GM19438 (cell line): Measurements from ENCODE around the gene SCYGR3.
"Not testable (repeated sequence)": the region's sequence is repeated elsewhere in the genome, so short reads cannot be mapped to it uniquely, and the experiment has no call there.

Experiments used
- ATAC-seq: cut with Tn5 transposase; IDR thresholded peaks from one replicate; pipeline ENCODE4 v1.9.1; 2021; ENCODE audit warnings: low read depth; ENCODE audit not compliant: unreplicated experiment

Gene SCYGR3

GRCh38 chr2:227614246-227614645 is 394 bp downstream of the SCYGR3 start:
- no peak for ATAC-seq

GRCh38 chr2:227613272-227613660 is 1.4 kb downstream of the SCYGR3 start:
- no peak for ATAC-seq

- no peak for ATAC-seq
These were observed 1.9 kb downstream of the SCYGR3 start for GRCh38 chr2:227612546-227613271.

GRCh38 chr2:227610123-227610522 is 4.5 kb downstream of the SCYGR3 start:
- no peak for ATAC-seq

GRCh38 chr2:227608561-227609338 is 5.9 kb downstream of the SCYGR3 start:
- ATAC-seq, result peak; percentile 69

- ATAC-seq, result no peak
These were observed 6.7 kb downstream of the SCYGR3 start for GRCh38 chr2:227607941-227608340.

GRCh38 chr2:227606476-227606875 is 8.2 kb downstream of the SCYGR3 start:
- ATAC-seq, result no peak

GRCh38 chr2:227602358-227602757 is 12.3 kb downstream of the SCYGR3 start:
- ATAC-seq, result no peak

- ATAC-seq, result not testable (repeated sequence)
These were observed 15.7 kb downstream of the SCYGR3 start, which contains the start of gene SCYGR2 for GRCh38 chr2:227598835-227599503. Gene SCYGR2, plus strand, starts transcription at chr2:227598893. Its CDS starts 0 bp downstream, at chr2:227598893.

GRCh38 chr2:227597998-227598397 is 16.6 kb downstream of the SCYGR3 start:
- ATAC-seq, result no peak

- no peak for ATAC-seq
These were observed 17.6 kb downstream of the SCYGR3 start for GRCh38 chr2:227597036-227597435.

- no peak for ATAC-seq
These were observed 18.8 kb downstream of the SCYGR3 start for GRCh38 chr2:227595797-227596196.

- ATAC-seq, result no peak
These were observed 21.8 kb downstream of the SCYGR3 start for GRCh38 chr2:227592694-227593387.

GRCh38 chr2:227582369-227582768 is 32.3 kb downstream of the SCYGR3 start:
- no peak for ATAC-seq

GRCh38 chr2:227579791-227580190 is 34.8 kb downstream of the SCYGR3 start:
- ATAC-seq, result no peak

GRCh38 chr2:227578642-227579041 is 36.0 kb downstream of the SCYGR3 start:
- ATAC-seq, result no peak

GRCh38 chr2:227577555-227577954 is 37.1 kb downstream of the SCYGR3 start:
- ATAC-seq, result no peak

- no peak for ATAC-seq
These were observed 37.8 kb downstream of the SCYGR3 start for GRCh38 chr2:227576812-227577211.

- ATAC-seq, result no peak
These were observed 38.5 kb downstream of the SCYGR3 start for GRCh38 chr2:227576110-227576509.

GRCh38 chr2:227570615-227571014 is 44.0 kb downstream of the SCYGR3 start:
- no peak for ATAC-seq

- no peak for ATAC-seq
These were observed 45.8 kb downstream of the SCYGR3 start for GRCh38 chr2:227568852-227569169.
